Muscle layer of colon (tissue), 2 donors: ENCODE data around the gene EIF2B5.
A peak's percentile ranks its signal among the peaks of the same experiment; 100 is the strongest.

Experiments
- H3K27ac ChIP-seq: one replicate; pipeline ENCODE4 v1.7.0; 2013; ENCODE audit warnings: low read depth, mild to moderate bottlenecking, low read length, moderate library complexity
- H3K27me3 ChIP-seq, 2 donors: one replicate each; pipeline ENCODE4 v1.7.0; 2013; ENCODE audit warnings: low read length in 2 of 2, mild to moderate bottlenecking in 2 of 2; ENCODE audit not compliant: insufficient read depth in 2 of 2, control insufficient read depth in 1 of 2
- H3K36me3 ChIP-seq: one replicate; pipeline ENCODE4 v1.7.0; 2013; ENCODE audit warnings: mild to moderate bottlenecking, low read length; ENCODE audit not compliant: insufficient read depth
- H3K4me1 ChIP-seq: one replicate; pipeline ENCODE4 v1.7.0; 2013; ENCODE audit warnings: mild to moderate bottlenecking, low read length; ENCODE audit not compliant: insufficient read depth
- H3K4me3 ChIP-seq, 2 donors: one replicate each; pipeline ENCODE4 v1.7.0; 2013; ENCODE audit warnings: low read length in 2 of 2, low read depth in 1 of 2, mild to moderate bottlenecking in 1 of 2, moderate library complexity in 1 of 2
- H3K9ac ChIP-seq: one replicate; pipeline ENCODE4 v1.7.0; 2013; ENCODE audit warnings: low read length
- H3K9me3 ChIP-seq: one replicate; pipeline ENCODE4 v1.7.0; 2013; ENCODE audit warnings: mild to moderate bottlenecking, low read length
- donor health status: abdominal sarcoma.
- donor health status: Adenocarcinoma of cecum.

Gene EIF2B5

GRCh38 chr3:184129012-184129411 lies 6.1 kb upstream of the EIF2B5 start:
- H3K27ac ChIP-seq: no peak overlapping the region
- no peaks in the 10 kb centered on the region for H3K9me3 ChIP-seq
- H3K36me3 ChIP-seq: no peaks in the 10 kb centered on the region
- peaks cover 4% of the 10 kb centered on the region for H3K4me1 ChIP-seq
- no peak overlapping the region for H3K9ac ChIP-seq
- H3K4me3 ChIP-seq: no peak overlapping the region
- H3K27me3 ChIP-seq: no peaks in the 10 kb centered on the region

GRCh38 chr3:184132945-184133344 lies 2.2 kb upstream of the EIF2B5 start:
- Histone ChIP-seq H3K36me3 (no peaks in the 10 kb centered on the region), H3K9ac (no peak overlapping the region)

GRCh38 chr3:184133840-184134745 lies 1.1 kb upstream of the EIF2B5 start:
- Histone ChIP-seq H3K9me3 (no peaks in the 10 kb centered on the region), H3K4me1 (peaks cover 18% of the 10 kb centered on the region), H3K4me3 (peak overlapping the region; percentile 90 to 98), H3K27ac (peak overlapping the region; percentile 92), H3K27me3 (no peaks in the 10 kb centered on the region), H3K9ac (peak overlapping the region; percentile 85), H3K36me3 (no peaks in the 10 kb centered on the region)

More at GRCh38 chr3:184132945-184133344, 2.2 kb upstream of the EIF2B5 start:
- Histone ChIP-seq H3K27me3 (no peaks in the 10 kb centered on the region), H3K27ac (no peak overlapping the region), H3K9me3 (no peaks in the 10 kb centered on the region), H3K4me3 (no peak overlapping the region), H3K4me1 (peaks cover 18% of the 10 kb centered on the region)

DNA sequence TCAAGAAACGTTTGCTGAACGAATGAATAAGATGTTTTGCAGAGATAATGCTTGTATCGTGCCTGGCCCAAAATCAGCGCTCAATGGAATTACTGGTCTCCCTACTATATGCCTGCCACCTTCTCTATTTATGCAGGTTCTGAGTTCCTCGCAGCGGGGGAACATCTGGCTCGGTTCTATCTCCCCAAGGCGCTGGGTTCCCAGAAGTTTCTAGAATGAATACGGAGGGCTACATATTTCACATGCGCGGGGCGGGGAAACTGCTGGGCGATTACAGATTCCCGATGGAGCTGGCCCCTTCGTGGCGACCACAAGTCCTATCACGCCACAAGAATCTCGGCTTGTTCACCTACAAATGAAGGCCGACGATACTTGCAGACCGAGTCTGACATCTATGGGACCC lies 411 bp upstream of the EIF2B5 start:
- Histone ChIP-seq H3K4me1 (peaks cover 18% of the 10 kb centered on the region), H3K9me3 (no peaks in the 10 kb centered on the region), H3K36me3 (no peaks in the 10 kb centered on the region), H3K27me3 (no peaks in the 10 kb centered on the region), H3K4me3 (peak overlapping the region; percentile 90 to 98), H3K27ac (peak overlapping the region; percentile 92), H3K9ac (peak overlapping the region; percentile 85)

- peaks cover 18% of the 10 kb centered on the region for H3K4me1 ChIP-seq
- H3K36me3 ChIP-seq: peaks cover 9% of the 10 kb centered on the region
These were observed 728 bp downstream of the EIF2B5 start for GRCh38 chr3:184135911-184136260.

GRCh38 chr3:184140436-184140835 lies 5.3 kb downstream of the EIF2B5 start:
- Histone ChIP-seq H3K36me3 (peaks cover 54% of the 10 kb centered on the region), H3K27me3 (no peaks in the 10 kb centered on the region), H3K9ac (no peak overlapping the region), H3K27ac (no peak overlapping the region), H3K9me3 (no peaks in the 10 kb centered on the region), H3K4me3 (no peak overlapping the region), H3K4me1 (peaks cover 13% of the 10 kb centered on the region)

More at GRCh38 chr3:184135911-184136260, 728 bp downstream of the EIF2B5 start:
- Histone ChIP-seq H3K4me3 (peak overlapping the region; percentile 90 to 98), H3K9me3 (no peaks in the 10 kb centered on the region), H3K27ac (peak overlapping the region; percentile 92), H3K27me3 (no peaks in the 10 kb centered on the region), H3K9ac (peak overlapping the region; percentile 85)

GRCh38 chr3:184142199-184142598 lies 7.0 kb downstream of the EIF2B5 start:
- Histone ChIP-seq H3K27me3 (no peaks in the 10 kb centered on the region), H3K27ac (no peak overlapping the region), H3K4me3 (no peak overlapping the region), H3K4me1 (no peaks in the 10 kb centered on the region), H3K9me3 (no peaks in the 10 kb centered on the region), H3K9ac (no peak overlapping the region), H3K36me3 (peaks cover 56% of the 10 kb centered on the region)

DNA sequence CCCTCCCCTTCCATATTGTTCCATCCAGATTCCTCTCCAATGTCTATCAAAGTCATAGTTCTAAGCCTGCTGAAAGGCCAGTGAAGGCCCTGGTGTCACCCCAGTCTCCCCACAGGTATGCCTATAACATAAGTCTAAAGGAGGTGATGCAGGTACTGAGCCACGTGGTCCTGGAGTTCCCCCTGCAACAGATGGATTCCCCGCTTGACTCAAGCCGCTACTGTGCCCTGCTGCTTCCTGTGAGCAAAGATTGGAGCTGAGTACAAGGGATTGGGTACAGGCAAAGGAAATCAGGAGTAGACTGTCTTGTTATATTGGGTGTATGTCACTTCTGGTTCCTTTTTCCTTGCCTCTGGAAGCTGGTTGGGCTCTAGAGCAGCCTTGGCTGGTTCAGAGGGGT lies 8.2 kb downstream of the EIF2B5 start:
- Histone ChIP-seq H3K36me3 (peaks cover 56% of the 10 kb centered on the region), H3K9ac (no peak overlapping the region), H3K4me1 (no peaks in the 10 kb centered on the region), H3K27ac (no peak overlapping the region), H3K9me3 (no peaks in the 10 kb centered on the region), H3K27me3 (no peaks in the 10 kb centered on the region), H3K4me3 (no peak overlapping the region)

DNA sequence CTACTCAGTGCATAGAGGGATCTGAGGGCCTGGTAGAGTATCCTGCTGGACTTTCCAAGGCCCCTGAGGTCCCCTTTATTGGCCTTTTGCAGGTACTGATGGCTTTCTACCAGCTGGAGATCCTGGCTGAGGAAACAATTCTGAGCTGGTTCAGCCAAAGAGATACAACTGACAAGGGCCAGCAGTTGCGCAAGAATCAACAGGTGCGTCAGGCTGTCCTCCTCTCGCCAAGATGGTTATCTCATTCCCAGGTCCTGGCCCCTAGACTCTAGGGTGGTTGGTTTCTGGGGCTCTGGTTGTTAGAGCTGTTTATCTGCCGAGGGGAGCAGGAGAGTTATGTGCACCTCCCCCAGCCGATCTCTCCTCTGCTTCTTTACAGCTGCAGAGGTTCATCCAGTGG lies 9.3 kb downstream of the EIF2B5 start:
- Histone ChIP-seq H3K36me3 (peaks cover 56% of the 10 kb centered on the region), H3K27me3 (no peaks in the 10 kb centered on the region), H3K9ac (no peak overlapping the region), H3K9me3 (no peaks in the 10 kb centered on the region), H3K4me3 (no peak overlapping the region), H3K27ac (no peak overlapping the region), H3K4me1 (no peaks in the 10 kb centered on the region)

GRCh38 chr3:184145111-184145524 lies 10.0 kb downstream of the EIF2B5 start:
- Histone ChIP-seq H3K27ac (no peak overlapping the region), H3K4me1 (no peaks in the 10 kb centered on the region), H3K9ac (no peak overlapping the region), H3K27me3 (no peaks in the 10 kb centered on the region), H3K36me3 (peaks cover 55% of the 10 kb centered on the region), H3K4me3 (no peak overlapping the region), H3K9me3 (no peaks in the 10 kb centered on the region)

DNA sequence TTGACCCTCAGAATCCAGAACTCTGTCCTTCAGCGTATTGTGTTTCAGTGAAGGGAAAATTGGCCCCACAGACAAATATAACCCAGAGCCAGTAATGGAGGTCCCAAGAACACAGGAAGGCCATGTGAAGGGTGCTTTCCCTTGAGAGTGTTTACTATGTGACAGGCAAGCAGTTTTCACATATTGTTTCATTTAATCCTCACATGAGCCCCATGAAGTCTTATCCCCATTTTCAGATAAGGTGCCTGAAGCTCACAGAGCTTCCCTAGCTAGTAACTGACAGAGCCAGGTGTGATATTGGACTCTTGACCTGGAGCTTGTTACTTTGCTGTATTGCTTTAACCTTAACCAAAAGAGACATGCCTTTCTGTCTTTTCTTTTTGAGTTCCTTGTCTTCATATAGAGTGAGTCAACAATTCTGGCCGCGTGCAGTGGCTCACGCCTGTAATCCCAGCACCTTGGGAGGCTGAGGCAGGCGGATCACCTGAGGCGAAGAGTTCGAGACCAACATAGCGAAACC lies 10.7 kb downstream of the EIF2B5 start:
- H3K4me1 ChIP-seq: no peaks in the 10 kb centered on the region
- H3K36me3 ChIP-seq: peaks cover 48% of the 10 kb centered on the region
- no peaks in the 10 kb centered on the region for H3K27me3 ChIP-seq
- no peak overlapping the region for H3K9ac ChIP-seq
- H3K27ac ChIP-seq: no peak overlapping the region
- H3K4me3 ChIP-seq: no peak overlapping the region
- no peaks in the 10 kb centered on the region for H3K9me3 ChIP-seq

DNA sequence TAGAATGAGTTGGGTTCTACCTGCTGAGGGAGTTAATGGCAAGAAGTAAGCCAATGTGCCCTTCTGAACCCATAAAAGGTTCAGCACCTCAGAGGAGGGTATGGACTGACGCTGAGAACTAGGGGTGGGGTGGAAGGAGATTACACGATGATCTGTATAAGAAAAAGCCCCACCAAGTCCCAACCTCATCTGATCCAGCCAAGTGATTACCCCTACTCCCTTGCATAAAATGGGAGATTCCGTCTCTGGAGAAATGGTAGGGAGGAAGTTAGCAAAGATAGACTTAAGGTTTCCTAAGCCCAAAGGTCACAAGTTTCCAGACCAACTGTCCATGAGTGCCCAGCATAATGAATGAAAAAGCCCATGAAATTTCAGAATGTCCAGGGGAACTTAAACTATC lies 12.9 kb downstream of the EIF2B5 start:
- no peak overlapping the region for H3K4me3 ChIP-seq
- no peak overlapping the region for H3K9ac ChIP-seq
- no peaks in the 10 kb centered on the region for H3K9me3 ChIP-seq
- no peaks in the 10 kb centered on the region for H3K27me3 ChIP-seq
- H3K4me1 ChIP-seq: no peaks in the 10 kb centered on the region
- no peak overlapping the region for H3K27ac ChIP-seq
- peaks cover 26% of the 10 kb centered on the region for H3K36me3 ChIP-seq
